ENCODE results near the gene CCR2. TPM values are rescaled to one million over a fixed set of nuclear protein-coding genes. Genes with fewer than 3 reads are reported as not detected.

Gene CCR2
- total and polyA plus RNA-seq, 7 donors: 0.69 to 3.1 (median 1.6) TPM

DNA sequence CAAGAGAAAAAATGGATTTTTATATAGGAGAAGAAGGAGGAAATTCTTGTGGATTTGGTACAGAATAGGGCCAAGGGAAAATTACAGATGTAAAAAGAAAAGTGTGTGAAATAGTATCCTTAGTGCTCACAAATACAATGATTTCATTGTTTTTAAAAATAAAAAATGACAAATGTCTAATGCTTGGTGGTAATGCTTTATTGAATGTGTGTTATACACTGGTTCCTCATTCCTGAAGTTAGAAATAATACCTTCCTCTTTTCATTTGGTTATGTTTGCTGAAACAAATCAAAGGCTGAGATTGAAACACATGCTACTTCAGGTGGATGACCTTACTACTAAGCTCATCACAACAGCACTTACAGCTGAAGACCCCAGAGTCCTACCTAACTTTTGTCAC, 37.7 kb upstream of the CCR2 start:
- H3K4me3 ChIP-seq: no peak overlapping the region
- DNase-seq: no peak
- TF ChIP-seq, protein P1, sequence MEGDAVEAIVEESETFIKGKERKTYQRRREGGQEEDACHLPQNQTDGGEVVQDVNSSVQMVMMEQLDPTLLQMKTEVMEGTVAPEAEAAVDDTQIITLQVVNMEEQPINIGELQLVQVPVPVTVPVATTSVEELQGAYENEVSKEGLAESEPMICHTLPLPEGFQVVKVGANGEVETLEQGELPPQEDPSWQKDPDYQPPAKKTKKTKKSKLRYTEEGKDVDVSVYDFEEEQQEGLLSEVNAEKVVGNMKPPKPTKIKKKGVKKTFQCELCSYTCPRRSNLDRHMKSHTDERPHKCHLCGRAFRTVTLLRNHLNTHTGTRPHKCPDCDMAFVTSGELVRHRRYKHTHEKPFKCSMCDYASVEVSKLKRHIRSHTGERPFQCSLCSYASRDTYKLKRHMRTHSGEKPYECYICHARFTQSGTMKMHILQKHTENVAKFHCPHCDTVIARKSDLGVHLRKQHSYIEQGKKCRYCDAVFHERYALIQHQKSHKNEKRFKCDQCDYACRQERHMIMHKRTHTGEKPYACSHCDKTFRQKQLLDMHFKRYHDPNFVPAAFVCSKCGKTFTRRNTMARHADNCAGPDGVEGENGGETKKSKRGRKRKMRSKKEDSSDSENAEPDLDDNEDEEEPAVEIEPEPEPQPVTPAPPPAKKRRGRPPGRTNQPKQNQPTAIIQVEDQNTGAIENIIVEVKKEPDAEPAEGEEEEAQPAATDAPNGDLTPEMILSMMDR (IDR thresholded peaks at IDR 0.05): no peak
- no peak for TF ChIP-seq EP300 (IDR thresholded peaks at IDR 0.05)
- TF ChIP-seq POLR2A (IDR thresholded peaks at IDR 0.05): no peak
- no peak for TF ChIP-seq POLR2AphosphoS5 (IDR thresholded peaks at IDR 0.05)
- no peak overlapping the region for H3K27ac ChIP-seq
- no peaks in the 10 kb centered on the region for H3K36me3 ChIP-seq
- H3K9me3 ChIP-seq: peaks cover 0 to 4% (median under 1%) of the 10 kb centered on the region in 4 donors
- H3K4me1 ChIP-seq: no peaks in the 10 kb centered on the region
- H3K27me3 ChIP-seq: no peaks in the 10 kb centered on the region
- intact Hi-C loops (cut with DNase I): no loop called here

DNA sequence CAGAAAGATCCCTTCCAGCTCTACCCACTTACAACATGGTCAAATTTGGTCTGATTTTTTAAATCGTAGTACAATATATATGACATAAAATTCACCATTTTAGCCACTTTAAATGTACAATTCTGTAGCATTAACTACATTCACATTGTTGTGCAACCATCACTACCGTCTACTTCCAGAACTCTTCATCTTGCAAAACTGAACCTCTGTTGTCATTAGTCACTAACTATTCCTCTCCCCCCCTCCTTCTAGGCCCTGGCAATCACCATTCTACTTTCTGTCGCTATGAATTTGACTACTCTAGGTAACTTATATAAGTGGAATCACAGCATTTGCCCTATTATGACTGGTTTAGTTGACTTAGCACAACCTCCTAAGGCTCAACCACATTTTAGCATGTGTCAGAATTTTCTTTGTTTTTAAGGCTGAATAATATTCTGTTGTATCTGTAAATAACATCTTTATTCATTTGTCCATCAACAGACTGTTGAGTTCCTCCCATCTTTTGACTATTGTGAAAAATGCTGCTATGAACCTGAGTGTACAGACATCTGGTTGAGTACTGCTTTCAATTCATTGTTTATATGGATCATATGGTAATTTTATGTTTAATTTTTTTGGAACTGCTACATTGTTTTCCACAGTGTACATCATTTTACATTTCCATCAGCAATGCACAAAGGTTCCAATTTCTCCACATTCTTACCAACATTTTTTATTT, 35.5 kb upstream of the CCR2 start:
- no peak for DNase-seq
- no peaks in the 10 kb centered on the region for H3K4me1 ChIP-seq
- peaks cover 0 to 4% (median under 1%) of the 10 kb centered on the region in 4 donors for H3K9me3 ChIP-seq
- H3K27ac ChIP-seq: no peak overlapping the region
- 91% methylated on average over 3 of the region's 3 CpGs for WGBS, 2 donors
- intact Hi-C loops (cut with DNase I): no loop called here
- no peaks in the 10 kb centered on the region for H3K27me3 ChIP-seq
- H3K4me3 ChIP-seq: no peak overlapping the region
- no peaks in the 10 kb centered on the region for H3K36me3 ChIP-seq
- TF ChIP-seq, protein P1 (IDR thresholded peaks at IDR 0.05): no peak
- TF ChIP-seq POLR2AphosphoS5 (IDR thresholded peaks at IDR 0.05) (no peak), POLR2A (IDR thresholded peaks at IDR 0.05) (no peak), EP300 (IDR thresholded peaks at IDR 0.05) (no peak)

DNA sequence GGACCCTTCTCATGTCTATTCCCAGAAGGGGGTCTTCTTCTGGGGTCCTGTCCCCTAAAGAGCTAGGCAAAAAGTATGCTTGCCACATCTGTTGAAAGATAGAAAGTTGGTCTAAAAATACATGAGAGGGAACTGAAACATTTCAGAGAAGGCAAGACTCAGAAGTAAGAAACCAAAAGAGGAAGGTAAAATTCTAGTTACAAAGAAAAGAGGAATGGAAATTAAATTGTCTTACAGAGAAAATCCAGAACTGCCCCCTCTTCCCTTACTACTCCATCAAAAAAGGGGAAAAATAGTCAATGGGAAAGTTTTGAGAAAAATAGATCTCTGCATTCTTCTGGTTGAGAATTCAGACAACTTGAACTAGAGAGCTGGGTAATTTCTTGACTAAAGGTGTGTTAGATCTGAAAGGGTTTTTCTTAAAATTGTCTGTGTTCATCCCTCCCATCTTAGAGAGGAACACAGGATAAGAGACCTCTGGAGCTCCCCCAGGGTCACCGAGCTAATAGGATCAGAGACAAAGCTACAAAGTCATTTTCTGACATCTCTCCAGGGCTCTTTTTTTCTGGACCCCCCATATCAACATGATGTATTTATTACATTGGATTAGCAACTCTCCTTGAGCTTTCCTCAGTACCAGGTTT, 32.3 kb upstream of the CCR2 start:
- TF ChIP-seq, protein P1 (IDR thresholded peaks at IDR 0.05): no peak
- TF ChIP-seq POLR2AphosphoS5 (IDR thresholded peaks at IDR 0.05) (no peak), EP300 (IDR thresholded peaks at IDR 0.05) (no peak), POLR2A (IDR thresholded peaks at IDR 0.05) (no peak)
- peaks cover 0 to 2% (median under 1%) of the 10 kb centered on the region in 4 donors for H3K9me3 ChIP-seq

DNA sequence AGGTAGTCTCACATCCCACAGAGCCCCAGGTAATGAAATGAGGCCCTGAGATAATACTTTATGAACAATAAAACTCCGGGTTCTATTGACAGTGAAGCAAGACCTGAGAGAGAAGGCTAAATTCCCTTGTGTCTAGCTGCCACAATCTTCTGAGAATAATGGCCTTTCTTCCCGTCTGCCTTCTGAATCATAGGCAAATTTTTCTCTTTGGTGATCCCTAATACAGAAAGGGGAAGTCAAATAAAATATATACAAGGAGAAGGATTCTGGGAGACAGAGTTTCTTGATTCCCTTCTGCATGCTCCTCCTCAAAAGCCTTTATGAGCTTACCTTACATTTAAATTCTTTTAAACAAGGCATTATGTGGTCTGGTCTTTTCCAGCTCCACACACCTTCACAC, 29.9 kb upstream of the CCR2 start:
- no peak for DNase-seq
- intact Hi-C loops (cut with DNase I): no loop called here
- H3K27me3 ChIP-seq: no peaks in the 10 kb centered on the region
- H3K4me3 ChIP-seq: no peak overlapping the region
- H3K4me1 ChIP-seq: no peaks in the 10 kb centered on the region
- 27 to 58% methylated on average over 2 of the region's 2 CpGs for WGBS, 2 donors
- TF ChIP-seq EP300 (IDR thresholded peaks at IDR 0.05): no peak
- TF ChIP-seq POLR2AphosphoS5 (IDR thresholded peaks at IDR 0.05): no peak
- no peak for TF ChIP-seq POLR2A (IDR thresholded peaks at IDR 0.05)
- TF ChIP-seq, protein P1 (IDR thresholded peaks at IDR 0.05): no peak
- H3K27ac ChIP-seq: no peak overlapping the region
- H3K9me3 ChIP-seq: peaks cover 0 to 4% (median under 1%) of the 10 kb centered on the region in 4 donors
- no peaks in the 10 kb centered on the region for H3K36me3 ChIP-seq

More for the DNA sequence above, 32.3 kb upstream of the CCR2 start:
- 72 to 92% methylated on average over 1 of the region's 1 CpG for WGBS, 2 donors
- no peaks in the 10 kb centered on the region for H3K27me3 ChIP-seq
- intact Hi-C loops (cut with DNase I): no loop called here
- H3K27ac ChIP-seq: no peak overlapping the region
- no peaks in the 10 kb centered on the region for H3K4me1 ChIP-seq
- no peak for DNase-seq
- no peaks in the 10 kb centered on the region for H3K36me3 ChIP-seq
- no peak overlapping the region for H3K4me3 ChIP-seq
